GM18951 (cell line): ENCODE data around the gene TBC1D22B.
"Not testable (repeated sequence)": the region's sequence is repeated elsewhere in the genome, so short reads cannot be mapped to it uniquely, and the experiment has no call there.

Experiments
- POLR2A ChIP-seq: IDR thresholded peaks from 4 replicates; pipeline ENCODE4 v1.6.1; 2011; ENCODE audit warnings: mild to moderate bottlenecking; ENCODE audit not compliant: insufficient read length, insufficient read depth; ENCODE audit errors: extremely low read depth
- in situ Hi-C: fragments of 300-500 bp; cut with MboI; formaldehyde crosslinking; loops from one replicate; pipeline ENCODE4 v1.12.0; 2022; ENCODE audit warnings: low sequenced_read_pairs, mixed read lengths, inconsistent platforms; ENCODE audit not compliant: unreplicated experiment

Gene TBC1D22B

GRCh38 chr6:37283671-37284151, 26.1 kb downstream of the TBC1D22B start:
- in situ Hi-C loops, result no loop called here
- TF ChIP-seq POLR2A, result no peak

GRCh38 chr6:37284781-37285180, 27.2 kb downstream of the TBC1D22B start:
- no peak for TF ChIP-seq POLR2A
- in situ Hi-C loops, result no loop called here

GRCh38 chr6:37285861-37286311, 28.3 kb downstream of the TBC1D22B start:
- TF ChIP-seq POLR2A, result no peak
- in situ Hi-C loops, result no loop called here

GRCh38 chr6:37287519-37288157, 30.1 kb downstream of the TBC1D22B start:
- in situ Hi-C loops, result no loop called here
- TF ChIP-seq POLR2A, result no peak

- in situ Hi-C loops, result no loop called here
These were observed 30.7 kb downstream of the TBC1D22B start for GRCh38 chr6:37288247-37288646.

GRCh38 chr6:37289931-37290330, 32.4 kb downstream of the TBC1D22B start:
- in situ Hi-C loops, result no loop called here
- no peak for TF ChIP-seq POLR2A

More at GRCh38 chr6:37288247-37288646, 30.7 kb downstream of the TBC1D22B start:
- no peak for TF ChIP-seq POLR2A

- TF ChIP-seq POLR2A, result no peak
- in situ Hi-C loops, result no loop called here
These were observed 35.9 kb downstream of the TBC1D22B start for GRCh38 chr6:37293426-37293825.

GRCh38 chr6:37297637-37298036, 40.1 kb downstream of the TBC1D22B start:
- in situ Hi-C loops, result not testable (repeated sequence)

- in situ Hi-C loops, result no loop called here
- TF ChIP-seq POLR2A, result no peak
These were observed 41.4 kb downstream of the TBC1D22B start for GRCh38 chr6:37298958-37299357.

GRCh38 chr6:37299990-37300389, 42.4 kb downstream of the TBC1D22B start:
- TF ChIP-seq POLR2A, result no peak
- in situ Hi-C loops, result no loop called here

- in situ Hi-C loops, result no loop called here
- no peak for TF ChIP-seq POLR2A
These were observed 44.6 kb downstream of the TBC1D22B start for GRCh38 chr6:37302086-37302686.

GRCh38 chr6:37303091-37303660, 45.6 kb downstream of the TBC1D22B start:
- in situ Hi-C loops, result no loop called here
- TF ChIP-seq POLR2A, result no peak

- in situ Hi-C loops, result no loop called here
- no peak for TF ChIP-seq POLR2A
These were observed 46.4 kb downstream of the TBC1D22B start for GRCh38 chr6:37303891-37304503.
